ENCODE data around the gene ZBTB39.

- no peak for TF ChIP-seq EP300 (IDR thresholded peaks at IDR 0.05; ENCODE audit: borderline replicate concordance)
- no peak for TF ChIP-seq YY1 (IDR thresholded peaks at IDR 0.05; ENCODE audit: low read depth)
- no peak for TF ChIP-seq CEBPB (IDR thresholded peaks at IDR 0.05)
- no peak for TF ChIP-seq TAF1 (IDR thresholded peaks at IDR 0.05; ENCODE audit: low read depth)
These were observed 34.4 kb upstream of the ZBTB39 start for GRCh38 chr12:57040750-57041149.
